ENCODE measurements around the gene MMP11. TPM values are rescaled to one million over a fixed set of nuclear protein-coding genes. Genes with fewer than 3 reads are reported as not detected.

MMP11 gene
- total RNA-seq, 1 donor from 2014 or later: 6.2 TPM

DNA sequence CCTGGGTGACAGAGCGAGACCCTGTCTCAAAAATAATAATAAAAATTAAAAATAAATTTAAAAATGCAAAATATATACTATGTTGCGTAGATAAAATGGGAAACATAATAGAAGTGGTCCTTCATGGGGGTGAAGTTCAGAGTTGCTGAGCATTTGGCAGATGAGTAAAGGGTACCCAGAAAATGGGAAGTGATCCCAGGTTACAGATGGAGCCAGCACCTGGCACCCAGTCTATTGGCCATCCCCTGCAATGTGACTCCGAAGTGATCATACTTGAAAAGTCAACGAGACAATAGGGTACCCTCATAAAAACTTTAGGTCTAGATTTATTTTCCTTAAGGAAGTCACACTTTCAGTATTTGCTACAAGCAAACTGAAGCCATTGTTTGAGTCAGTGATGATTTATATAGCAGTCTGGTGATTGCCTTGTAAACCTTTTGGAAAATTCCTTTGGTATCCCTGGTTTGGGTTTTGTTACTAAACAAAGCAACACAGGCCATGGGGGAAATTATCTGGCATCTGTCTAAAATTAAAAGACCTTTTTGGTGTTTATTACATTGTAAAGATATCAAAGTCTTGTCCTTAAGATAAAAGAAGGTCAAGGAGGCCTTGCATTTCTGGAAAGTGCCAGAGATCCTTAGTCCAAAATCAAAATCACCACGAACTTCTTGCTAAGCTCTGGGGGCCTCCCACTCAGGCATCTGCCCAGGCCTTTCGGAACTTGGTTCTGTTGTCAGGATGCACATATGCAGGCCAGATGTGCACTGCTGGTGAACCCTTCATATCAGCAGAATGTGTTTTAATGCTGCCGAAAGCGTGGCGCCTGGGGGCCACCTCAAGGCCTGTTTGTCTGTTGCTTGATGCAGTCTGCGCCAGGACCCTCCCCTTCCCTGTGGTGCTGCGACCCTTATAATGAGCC is 18.4 kb downstream of the MMP11 start:
- intact Hi-C loops (cut with DNase I): no loop called here
- DNase-seq (ENCODE audit: low spot score): no peak

DNA sequence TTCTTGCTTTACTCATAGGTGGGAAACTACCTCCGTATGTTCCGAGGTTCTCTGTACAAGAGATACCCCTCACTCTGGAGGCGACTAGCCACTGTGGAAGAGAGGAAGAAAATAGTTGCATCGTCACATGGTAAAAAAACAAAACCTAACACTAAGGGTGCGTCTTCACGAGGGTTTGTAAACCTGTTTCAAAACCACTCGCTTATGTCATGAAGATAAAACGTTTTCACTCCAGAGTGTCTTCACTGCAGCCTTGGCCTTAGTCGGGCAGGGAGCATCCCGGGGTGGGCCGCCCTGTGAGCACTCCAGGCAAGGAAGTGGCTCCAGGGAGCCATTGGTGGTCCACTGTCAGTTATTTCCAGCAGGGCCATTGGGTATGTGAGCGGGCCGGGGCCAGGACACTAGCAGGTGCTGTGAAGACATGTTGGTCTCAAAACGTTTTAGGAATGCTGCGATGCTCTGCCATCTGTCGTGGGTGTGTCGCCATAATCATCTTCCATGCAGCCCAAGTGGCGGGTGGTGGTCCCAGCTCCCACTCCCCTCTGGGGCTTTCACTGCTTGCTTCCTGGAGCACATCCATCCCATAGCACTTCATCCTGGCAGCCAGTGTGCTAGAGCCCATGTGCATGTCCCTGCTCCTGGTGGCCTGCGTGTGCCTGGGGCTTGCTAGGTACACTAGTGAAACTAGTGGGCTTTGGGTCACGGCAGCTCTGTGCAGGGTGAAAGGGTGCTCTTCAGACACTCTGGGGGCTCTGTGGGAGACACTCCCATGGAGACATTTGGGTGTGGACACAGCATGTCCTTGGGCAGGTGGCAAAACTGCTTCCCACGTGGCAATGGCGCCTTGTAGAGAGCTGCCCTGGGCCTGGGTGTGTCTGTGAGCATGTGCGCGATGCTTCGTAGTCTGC is 19.3 kb downstream of the MMP11 start:
- intact Hi-C loops (cut with DNase I): no loop called here
- no peak for DNase-seq (ENCODE audit: low spot score)

DNA sequence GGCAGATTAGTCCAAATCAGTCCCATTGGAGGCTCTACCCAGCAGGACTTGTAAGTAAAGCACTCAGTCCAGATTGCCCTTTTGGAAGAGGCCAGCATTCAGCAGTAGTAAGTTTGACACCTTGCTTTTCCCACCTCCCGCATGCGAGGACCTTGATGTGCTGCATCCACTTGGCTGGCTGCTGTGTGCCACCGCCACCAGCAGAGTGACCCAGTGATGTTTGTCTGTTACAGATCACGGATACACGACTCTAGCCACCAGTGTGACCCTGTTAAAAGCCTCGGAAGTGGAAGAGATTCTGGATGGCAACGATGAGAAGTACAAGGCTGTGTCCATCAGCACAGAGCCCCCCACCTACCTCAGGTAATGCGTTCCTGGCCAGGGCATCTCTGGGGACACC is 20.7 kb downstream of the MMP11 start:
- intact Hi-C loops (cut with DNase I): no loop called here
- DNase-seq (ENCODE audit: low spot score): no peak

DNA sequence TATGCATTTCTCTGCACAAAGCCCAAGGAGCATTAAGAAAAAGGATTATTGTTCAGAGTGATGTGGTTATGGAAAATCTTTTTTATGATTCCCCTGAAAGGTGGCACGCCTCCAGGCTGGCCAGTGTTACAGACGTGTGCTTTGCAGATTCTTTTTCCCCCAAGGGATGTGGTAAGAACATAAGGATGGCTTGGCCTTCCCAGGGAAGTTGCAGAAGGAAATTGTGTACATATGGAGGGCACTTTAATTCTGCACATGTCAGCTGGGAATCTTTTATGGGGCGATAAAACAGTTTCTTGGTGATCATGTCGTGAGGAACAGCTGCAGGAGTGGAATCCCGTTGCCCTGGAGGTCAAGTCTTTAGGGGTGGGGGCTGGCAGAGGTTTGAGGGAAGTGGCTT is 23.8 kb downstream of the MMP11 start:
- DNase-seq (ENCODE audit: low spot score): no peak
- intact Hi-C loops (cut with DNase I): no loop called here

DNA sequence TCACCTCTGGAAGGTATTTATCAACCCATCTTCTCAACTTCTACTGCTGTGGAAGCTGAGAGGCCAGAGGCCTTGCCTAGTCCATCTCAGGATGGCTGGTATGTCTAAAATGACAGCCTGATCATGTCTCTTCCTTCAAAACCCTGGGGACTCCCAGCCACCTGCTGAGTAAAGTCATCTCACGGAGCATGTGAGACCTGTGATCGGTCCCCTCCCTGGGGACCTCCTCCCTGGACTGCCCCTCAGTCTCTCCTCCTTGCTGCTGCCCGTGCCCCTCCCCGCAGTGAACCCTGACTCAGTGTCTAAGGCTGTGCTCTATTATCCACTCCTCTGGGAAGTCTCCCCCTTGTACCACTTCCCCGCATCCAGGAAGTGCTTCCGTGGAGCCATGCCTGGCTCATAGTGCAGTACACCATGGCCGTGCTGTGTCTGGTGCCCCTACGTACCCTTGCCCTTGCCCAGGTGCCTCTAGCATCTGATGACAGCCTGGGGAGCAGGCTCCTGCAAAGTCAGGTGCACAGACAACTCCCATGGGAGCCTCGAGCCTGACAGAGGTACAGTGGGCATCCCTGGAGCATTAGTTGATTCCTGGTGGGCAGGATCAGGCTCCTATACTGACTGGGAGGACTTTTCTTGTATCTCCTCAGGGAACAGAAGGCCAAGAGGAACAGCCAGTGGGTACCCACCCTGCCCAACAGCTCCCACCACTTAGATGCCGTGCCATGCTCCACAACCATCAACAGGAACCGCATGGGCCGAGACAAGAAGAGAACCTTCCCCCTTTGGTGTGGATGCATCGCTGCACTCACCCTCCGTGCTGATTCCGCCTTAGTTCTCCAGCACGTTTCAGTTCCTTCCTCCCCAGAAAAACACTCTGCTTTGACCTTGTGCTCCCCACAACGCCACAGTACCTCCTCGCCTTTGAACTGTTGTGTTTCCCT is 27.9 kb downstream of the MMP11 start:
- DNase-seq (ENCODE audit: low spot score): no peak
- intact Hi-C loops (cut with DNase I): no loop called here

DNA sequence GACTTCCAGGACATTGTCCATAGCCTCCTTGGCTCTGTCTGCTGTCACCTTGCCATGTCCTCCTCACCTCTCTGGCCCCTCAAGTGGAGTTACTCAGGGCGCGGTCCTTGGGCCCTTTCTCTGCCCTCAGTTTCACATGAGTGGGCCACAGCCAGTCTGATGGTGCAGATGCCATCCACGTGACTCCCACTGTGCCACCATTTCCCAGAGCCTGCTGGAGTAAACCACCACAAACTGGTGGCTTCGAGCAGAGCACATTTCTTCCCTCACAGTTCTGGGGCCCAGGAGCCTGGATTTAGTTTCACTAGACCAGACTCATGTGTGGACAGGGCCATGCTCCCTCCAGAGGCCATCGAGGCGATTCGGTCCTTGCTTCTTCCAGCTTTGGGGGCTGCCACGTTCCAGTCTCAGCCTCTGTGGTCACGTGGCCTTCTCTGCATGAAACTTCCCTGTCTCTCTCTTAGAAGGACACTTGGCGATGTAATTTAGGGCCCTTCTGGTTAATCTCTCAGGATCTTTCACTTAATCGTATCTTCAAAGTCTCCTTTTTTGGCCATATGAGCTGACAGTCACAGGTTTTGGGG is 28.7 kb downstream of the MMP11 start:
- DNase-seq (ENCODE audit: low spot score): no peak
- intact Hi-C loops (cut with DNase I): no loop called here

DNA sequence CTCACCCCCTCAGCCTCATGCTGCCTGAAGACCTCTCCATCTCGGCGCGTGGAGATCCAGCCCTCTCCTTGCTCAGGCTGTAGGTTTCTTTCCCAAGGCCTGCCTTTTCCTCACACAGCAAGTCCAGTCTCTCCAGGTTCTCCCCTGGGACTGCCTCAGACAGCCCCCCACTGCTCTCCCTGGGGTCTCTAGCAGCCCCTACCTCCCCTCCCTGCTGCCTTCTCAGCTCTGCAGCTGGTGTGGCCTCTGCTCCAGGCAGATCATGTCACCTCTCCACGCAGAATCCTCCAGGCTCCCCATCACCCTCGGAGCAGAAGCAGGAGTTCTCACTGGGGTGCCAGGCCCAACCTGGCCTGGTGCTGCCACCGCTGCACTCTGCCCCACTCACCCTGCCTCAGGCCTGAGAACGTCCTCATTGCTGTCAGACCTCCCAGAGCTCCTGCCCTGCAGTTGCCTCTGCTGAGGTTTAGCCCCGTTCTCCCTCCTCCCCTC is 29.3 kb downstream of the MMP11 start:
- DNase-seq (ENCODE audit: low spot score): no peak
- intact Hi-C loops (cut with DNase I): no loop called here

DNA sequence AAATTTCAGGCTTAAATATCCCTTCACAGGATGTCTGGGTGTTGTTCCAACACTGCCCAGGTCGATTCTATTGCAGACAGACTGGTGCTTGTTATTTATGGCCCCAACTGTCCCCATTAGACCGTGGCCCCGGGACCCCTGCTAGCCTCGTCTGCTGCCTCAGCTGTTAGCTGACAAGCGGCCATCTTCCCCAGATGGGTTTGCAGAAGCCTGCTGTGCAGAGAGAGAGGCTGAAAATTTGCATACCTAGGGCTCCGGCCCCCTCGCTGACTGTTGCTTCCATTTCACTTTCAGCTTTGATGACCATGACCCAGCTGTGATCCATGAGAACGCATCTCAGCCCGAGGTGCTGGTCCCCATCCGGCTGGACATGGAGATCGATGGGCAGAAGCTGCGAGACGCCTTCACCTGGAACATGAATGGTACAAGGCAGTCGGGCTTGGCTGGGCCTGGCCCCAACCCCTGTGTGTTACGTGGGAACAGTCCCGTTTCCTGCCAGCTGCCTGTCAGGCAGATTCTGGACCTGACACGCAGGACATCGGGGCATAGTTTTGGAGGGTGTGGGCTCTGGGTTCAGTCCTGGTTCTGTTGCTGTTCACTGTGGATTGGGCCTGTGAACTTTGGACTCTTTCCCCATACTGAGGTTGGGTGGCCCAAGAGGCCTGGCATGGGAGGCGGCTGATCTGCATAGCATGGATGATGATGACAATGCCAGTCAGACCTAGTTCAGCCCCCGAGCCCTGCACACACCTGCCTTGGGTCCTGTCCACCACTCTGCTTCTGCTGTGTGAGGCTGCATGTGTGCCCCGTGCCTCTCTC is 30.6 kb downstream of the MMP11 start:
- DNase-seq (ENCODE audit: low spot score): no peak
- intact Hi-C loops (cut with DNase I): no loop called here

DNA sequence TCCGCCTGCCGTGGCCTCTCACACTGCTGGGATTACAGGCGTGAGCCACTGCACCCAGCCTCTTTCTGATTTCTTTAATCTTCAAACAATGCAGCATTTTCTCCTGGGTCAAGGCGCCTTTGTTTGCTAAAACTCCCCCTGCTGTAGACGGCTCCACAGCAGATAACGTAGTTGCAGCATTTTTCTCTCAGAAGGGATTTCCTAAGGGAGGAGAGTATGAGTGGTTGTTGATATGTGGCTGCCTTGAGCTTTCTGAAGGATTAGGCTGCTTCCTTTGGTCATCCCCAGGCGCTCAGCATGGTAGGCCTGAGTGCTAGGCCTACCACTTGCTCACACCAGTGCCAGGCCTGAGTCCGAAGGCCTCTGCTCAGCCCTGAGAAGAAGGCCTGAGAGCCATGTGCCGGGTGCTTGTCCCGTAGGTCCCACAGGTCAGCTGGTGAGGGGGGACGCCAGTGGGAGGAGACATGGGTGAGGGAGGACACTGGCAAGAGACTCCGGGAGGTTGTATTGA is 32.2 kb downstream of the MMP11 start:
- intact Hi-C loops (cut with DNase I): no loop called here
- DNase-seq (ENCODE audit: low spot score): no peak

DNA sequence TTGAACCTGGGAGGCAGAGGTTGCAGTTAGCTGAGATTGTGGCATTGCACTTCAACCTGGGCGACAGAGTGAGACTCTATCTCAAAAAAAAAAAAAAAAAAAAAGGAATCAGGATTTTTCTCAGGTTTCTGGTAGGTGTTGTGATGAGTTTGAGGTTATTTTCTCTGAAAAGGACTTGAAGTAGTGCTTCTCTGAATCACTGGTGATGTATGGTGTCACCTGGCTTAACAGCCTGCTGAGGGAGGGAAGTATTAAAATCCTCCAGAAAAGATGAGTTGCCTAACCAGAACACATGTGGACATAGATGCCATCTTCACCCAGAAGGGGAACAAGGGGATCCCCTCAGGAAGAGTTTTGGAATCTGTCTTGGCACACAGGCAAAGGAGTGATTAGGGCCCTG is 34.2 kb downstream of the MMP11 start:
- no peak for DNase-seq (ENCODE audit: low spot score)
- intact Hi-C loops (cut with DNase I): no loop called here

DNA sequence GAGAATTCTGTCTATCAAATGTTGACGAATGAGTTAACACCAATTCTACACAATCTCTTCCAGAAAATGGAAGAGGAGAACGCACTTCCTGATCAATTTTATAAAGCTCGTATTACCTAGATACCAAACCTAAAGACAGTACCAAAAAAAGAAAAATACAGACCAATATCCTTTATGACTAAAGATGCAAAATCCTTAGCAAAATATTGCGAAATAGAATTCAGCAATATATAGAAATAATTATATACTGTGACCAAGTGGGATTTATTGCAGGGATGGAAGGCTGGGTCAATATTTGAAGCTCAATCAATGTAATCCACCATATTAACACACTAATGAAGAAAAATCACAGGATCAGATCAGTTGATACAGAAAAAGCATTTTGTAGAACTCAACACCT is 39.7 kb downstream of the MMP11 start:
- DNase-seq (ENCODE audit: low spot score): no peak
- intact Hi-C loops (cut with DNase I): no loop called here

DNA sequence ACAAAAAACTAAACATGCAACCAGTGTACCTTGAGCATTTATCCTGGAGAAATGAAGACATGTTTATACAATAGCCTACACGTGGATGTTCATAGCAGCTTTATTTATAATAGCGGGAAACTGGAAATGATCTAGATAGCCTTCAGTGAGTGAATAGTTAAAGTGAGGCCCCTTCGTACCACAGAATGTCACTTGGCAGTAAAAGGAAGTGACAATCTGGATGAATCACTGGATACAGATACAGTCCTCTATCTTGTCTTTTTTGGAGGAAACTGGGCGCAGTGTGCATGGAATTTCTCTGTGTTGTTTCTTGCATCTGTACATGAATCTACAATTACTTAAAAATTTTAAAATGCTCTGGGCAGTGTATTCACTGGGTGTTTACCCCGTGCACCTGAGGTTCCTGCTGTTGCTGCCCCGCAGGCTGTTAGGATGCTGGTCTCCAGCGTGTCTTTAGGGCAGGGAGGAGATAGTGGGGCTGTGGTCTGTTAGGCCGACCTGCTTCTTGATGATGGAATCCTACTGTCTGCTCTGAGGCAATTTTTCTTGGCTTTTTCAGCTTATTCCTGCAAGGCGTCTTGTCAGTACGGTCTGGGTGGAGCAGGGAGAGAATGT is 43.0 kb downstream of the MMP11 start:
- intact Hi-C loops (cut with DNase I): no loop called here
- DNase-seq (ENCODE audit: low spot score): no peak

DNA sequence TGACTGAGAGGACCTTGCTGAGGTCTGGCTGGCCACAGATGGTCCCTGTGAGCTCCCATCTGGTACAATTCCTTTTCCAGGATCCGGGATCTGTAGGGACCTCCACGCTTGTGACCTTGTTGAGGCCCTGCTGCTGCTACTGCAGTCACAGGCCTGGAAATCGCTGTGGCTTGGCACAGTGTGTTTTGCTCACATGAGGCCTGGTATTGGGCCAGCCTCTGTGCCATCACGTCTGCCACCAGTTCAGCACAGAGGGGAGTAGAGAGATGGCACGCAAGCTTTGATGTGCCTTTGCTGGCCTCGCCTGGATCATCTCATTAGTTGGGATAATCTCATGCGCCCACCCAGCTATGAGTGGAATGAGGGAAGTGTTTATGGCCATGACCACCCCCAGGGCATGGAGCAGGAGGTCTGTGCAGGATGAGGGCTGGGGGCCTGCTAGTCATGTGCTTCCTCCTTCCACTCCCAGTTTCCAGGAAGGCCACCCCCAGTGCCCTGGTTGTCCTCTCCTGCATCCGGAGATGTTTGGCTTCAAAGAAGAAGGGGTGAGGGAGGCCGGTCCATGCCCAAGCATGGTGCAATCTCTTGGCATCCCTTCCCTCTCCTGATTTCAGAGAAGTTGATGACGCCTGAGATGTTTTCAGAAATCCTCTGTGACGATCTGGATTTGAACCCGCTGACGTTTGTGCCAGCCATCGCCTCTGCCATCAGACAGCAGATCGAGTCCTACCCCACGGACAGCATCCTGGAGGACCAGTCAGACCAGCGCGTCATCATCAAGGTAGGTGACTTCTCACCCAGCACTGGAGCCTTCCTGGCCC is 43.7 kb downstream of the MMP11 start:
- DNase-seq (ENCODE audit: low spot score): no peak
- intact Hi-C loops (cut with DNase I): no loop called here

DNA sequence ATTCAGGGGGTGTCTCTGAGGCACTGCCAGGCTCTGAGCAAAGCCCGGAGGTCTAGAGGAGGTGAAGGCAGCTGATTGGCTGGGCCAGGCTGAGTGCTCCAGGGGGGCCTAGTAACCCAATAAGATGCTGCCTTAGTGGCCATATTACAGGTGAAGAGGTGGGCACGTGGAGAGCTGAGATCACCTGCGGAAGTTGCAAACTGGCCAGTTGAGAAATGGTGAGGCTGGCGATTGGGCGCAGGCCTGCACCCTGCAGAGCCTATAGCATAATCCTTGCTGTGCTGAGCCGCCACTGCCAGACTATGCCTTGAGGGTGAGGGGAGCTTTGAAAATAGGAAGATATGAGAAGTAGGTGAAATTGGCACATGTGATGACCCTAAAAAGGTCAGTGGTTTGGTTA is 44.5 kb downstream of the MMP11 start:
- intact Hi-C loops (cut with DNase I): no loop called here
- no peak for DNase-seq (ENCODE audit: low spot score)

DNA sequence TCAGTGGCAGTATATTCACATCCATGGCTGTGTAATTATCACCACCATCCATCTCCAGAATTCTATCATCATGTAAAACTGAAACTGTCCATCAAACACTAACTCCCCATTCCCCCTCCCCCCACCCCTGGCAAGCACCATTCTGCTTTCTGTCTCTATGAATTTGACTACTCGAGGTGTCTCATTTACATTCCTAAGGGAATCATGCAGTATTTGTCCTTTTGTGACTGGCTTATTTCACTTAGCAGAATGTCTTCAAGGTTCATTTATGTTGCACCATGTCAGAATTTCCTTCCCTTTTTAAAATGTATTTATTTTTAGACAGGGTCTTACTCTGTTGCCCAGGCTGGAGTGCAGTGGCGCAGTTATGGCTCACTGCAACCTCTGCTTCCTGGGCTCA is 45.9 kb downstream of the MMP11 start:
- intact Hi-C loops (cut with DNase I): no loop called here
- DNase-seq (ENCODE audit: low spot score): no peak

DNA sequence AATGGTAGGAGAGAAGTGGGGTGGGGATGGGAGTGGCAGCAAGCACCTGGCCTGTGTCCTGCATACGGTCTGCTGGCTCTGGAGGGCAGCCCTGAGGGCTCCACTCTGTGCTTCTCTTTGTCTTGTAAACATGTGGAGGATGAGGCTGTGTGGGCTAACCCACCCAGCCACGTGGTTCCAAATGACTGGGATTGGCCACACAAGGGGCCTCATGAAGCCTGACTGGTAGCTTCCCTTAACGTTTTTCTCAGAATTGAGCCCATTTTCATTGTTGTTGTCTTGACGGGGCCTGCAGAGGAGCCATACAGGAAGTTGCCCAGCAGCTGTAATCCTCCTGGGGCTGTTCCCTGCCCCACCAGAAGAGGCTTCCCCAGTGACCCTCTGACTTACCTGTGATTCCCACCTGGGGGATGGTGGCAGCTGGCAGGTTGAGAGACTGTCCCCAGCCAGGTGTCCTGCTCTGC is 48.1 kb downstream of the MMP11 start:
- no peak for DNase-seq (ENCODE audit: low spot score)

More for the DNA sequence above, 48.1 kb downstream of the MMP11 start:
- intact Hi-C loops (cut with DNase I): no loop called here
